Fibroblast of skin of right quadriceps (primary cell): ENCODE data around the gene CDH16.

ENCODE experiments used
- DNase-seq: peaks from one replicate; pipeline ENCODE4 v3.0.0-alpha.2; 2013

Gene CDH16

DNA sequence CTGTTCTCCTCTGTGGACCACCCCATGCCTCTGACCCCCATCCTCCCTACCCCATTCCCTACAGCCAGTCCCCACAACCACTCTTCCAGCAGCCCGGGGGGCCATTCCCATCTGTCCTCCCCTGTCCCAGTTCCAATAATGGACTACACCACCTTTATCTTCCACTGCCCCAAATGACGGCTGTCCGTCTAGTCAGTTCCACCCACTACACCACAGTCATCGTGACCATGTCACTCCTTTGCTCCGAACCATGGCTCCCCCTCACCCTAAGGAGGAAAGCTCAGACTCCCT, 23.1 kb downstream of the CDH16 start:
- DNase-seq: no peak

DNA sequence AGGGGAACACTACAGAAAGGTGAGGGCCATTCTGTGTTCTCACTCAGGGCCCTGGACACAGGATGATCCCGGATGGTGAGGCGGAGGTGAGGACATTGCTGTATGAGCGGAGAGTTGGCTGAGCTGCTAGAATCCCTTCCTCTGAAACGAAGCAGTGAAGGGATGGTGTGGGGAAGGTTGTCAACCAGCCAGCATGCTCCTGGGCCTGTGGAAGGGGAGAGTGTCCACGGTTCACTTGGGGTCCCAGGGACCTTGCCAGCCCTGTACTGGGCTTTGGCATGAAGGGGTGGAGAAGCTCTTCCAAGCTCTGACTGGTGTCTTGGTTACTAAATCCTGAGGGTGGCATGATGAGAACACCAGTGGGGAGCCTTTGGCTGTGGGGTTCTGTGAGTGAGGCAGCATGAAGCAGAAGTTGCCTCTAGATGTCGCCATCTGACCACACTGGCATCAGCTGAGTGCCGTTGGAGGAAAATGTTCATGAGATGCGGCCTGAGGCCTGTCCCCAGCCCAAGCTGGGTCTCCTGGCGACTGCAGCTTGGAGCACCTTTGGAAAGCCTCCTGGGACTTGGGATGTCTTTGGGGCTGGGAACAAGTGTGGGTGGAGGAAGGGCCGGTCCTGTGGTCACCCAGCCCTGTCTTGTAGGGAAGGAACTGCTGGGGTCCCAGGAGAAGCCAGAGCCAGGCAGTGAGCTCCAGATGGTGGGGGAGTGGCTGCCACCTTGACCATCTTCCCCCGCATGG, 23.6 kb downstream of the CDH16 start:
- peak; percentile 64 for DNase-seq

DNA sequence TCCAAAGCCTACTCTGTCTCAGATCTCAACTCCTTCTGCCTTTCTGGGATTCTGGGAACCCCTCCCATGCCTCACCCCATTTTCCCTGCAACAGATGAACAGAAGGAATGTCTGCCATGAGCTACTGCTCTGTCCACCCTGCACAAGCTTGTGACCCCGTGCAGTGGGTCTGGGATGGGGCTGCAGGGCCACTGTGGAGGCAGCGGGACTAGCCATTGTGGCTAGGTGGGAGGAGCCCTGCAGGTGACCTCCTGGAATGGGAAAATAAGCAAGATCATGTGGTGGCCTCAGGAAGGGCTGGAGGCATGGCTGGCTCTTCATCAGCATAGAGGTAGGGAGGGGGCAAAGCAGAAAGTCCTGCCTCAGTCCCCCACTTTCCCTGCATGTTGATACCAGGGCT, 24.6 kb downstream of the CDH16 start:
- DNase-seq: no peak

DNA sequence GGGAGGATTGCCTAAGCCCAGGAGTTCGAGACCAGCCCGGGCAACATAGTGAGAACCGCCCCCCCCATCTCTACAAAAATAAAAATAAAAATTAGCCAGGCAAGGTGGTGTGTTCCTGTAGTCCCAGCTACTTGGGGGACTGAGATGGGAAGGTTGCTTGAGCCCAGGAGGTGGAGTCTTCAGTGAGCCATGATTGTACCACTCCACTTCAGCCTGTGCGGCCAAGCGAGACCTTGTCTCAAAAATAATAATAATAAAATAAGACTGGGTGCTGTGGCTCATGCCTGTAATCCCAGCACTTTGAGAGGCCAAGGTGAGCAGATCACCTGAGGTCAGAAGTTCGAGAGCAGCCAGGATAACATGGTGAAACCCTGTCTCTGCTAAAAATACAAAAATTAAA, 26.9 kb downstream of the CDH16 start:
- no peak for DNase-seq

- DNase-seq: no peak
Measured at GRCh38 chr16:66891360-66891759, 27.3 kb downstream of the CDH16 start.

GRCh38 chr16:66890799-66891198, 27.9 kb downstream of the CDH16 start:
- no peak for DNase-seq

- DNase-seq: no peak
Measured at GRCh38 chr16:66889622-66890021, 29.1 kb downstream of the CDH16 start.

- no peak for DNase-seq
Measured at GRCh38 chr16:66888647-66889615, 29.8 kb downstream of the CDH16 start.

DNA sequence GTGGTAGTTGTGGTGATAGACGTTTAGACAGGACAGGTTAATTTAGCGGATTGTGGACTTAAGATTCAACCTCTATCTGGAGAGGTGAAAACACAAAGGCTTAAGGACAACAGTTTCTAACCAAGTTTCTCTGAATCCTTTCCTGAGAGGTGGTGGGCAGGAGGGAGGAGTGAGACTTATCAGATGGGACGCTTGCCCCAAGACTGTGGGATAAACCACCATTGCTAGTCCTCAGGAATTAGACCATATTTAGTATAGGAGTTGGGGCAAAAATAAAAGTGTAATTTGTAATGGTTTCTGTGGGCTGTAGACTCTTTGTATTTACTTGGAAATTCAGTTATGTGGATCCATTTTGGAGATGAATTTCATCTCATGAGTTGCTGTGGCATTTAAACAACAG, 31.8 kb downstream of the CDH16 start:
- DNase-seq: no peak

- DNase-seq: no peak
Measured at GRCh38 chr16:66886321-66886720, 32.4 kb downstream of the CDH16 start.

GRCh38 chr16:66885491-66885890, 33.2 kb downstream of the CDH16 start:
- no peak for DNase-seq

DNA sequence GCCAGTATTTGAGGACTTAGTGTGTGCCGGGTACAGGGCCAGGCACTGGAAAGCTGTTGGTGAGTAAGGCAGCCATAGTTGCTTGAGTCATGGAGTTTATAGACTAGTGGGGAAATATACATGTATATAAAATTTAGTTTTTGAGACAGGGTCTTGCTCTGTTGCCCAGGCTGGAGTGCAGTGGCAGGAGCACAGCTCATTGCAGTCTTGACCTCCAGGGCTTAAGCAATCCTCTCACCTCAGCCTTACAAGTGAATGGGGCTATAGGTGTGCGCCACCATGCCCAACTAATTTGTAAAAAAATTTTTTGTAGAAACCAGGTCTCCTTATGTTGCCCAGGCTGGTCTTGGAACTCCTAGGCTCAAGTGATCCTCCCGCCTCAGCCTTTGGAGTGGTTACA, 36.0 kb downstream of the CDH16 start:
- DNase-seq: no peak

DNA sequence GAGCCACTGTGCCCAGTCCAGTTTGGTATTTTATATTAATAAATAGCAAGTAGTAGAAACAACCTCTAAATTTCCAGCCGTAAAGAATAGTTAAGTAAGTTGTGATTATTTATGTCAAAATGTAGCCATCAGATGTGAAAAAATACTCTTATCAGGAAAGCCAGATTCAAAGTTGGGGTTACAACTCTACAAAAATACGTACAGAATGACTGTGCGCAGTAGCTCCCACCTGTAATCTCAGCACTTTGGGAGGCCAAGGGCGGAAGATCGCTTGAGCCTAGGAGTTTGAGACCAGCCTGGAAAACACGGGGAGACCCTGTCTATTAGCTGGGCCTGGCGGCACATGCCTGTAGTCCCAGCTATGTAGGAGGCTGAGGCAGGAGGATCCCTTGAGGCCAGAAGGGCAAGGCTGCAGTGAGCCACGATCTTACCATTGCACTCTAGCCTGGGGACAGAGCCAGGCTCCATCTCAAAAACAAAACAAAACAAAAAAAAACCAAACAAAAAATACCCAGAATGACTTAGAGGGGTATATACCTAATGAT, 36.6 kb downstream of the CDH16 start:
- no peak for DNase-seq

GRCh38 chr16:66881560-66881959, 37.1 kb downstream of the CDH16 start:
- no peak for DNase-seq

- DNase-seq: no peak
Measured at GRCh38 chr16:66881014-66881417, 37.7 kb downstream of the CDH16 start.

GRCh38 chr16:66880288-66881013, 38.2 kb downstream of the CDH16 start, which contains the start of gene PDP2:
Gene PDP2 (plus strand): TSS chr16:66880515. CDS start chr16:66884285, 3,770 bp downstream.
- peak; percentile 96 for DNase-seq

GRCh38 chr16:66878067-66878466, 40.6 kb downstream of the CDH16 start:
- DNase-seq: peak; percentile 37

DNA sequence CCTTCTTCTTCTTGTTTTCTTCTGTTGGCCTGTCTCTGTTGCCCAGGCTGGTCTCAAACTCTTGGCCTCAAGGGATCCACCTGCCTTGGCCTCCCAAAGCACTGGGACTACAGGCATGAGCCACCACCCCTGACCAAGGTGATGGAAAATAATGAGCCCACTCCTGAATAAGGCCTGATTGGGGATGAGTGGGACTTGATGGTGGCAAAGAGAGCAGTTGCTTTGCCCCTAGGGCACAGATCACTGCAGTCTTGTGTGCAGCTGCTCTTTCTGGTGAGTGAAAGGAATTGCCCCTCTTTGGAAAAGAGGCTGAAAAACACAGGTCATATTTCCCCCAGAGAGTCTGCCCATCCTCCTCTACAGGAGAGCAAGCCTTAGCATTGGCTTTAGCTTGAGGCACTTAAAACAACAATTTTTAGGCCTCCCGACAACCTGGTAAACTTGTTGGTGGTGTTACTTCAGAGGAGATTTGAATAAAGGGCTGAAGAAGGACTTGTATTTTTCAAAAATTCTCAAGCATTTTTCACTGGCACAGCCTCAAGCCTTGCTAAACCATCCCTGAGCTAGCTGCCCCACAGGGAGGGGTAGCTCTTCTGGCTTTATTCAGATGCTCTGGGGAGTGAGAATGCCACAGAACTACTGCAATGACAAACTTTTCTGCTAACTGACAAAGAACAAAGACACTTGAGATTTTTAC, 44.5 kb downstream of the CDH16 start:
- DNase-seq: peak; percentile 31

- no peak for DNase-seq
Measured at GRCh38 chr16:66873685-66874055, 45.0 kb downstream of the CDH16 start.

- peak; percentile 100 for DNase-seq
Measured at GRCh38 chr16:66872943-66873684, 45.6 kb downstream of the CDH16 start.

GRCh38 chr16:66872559-66872942, 46.1 kb downstream of the CDH16 start:
- DNase-seq: no peak

GRCh38 chr16:66871840-66872239, 46.8 kb downstream of the CDH16 start:
- no peak for DNase-seq
